EL (cell line): ENCODE data around the gene LMX1A.

Source experiments
- DNase-seq: peaks from one replicate; pipeline ENCODE4 v3.0.0-alpha.2; 2016

LMX1A gene

GRCh38 chr1:165317612-165318011 lies 38.9 kb downstream of the LMX1A start:
- DNase-seq: no peak

GRCh38 chr1:165316153-165316772 lies 40.3 kb downstream of the LMX1A start:
- no peak for DNase-seq

GRCh38 chr1:165315481-165315880 lies 41.0 kb downstream of the LMX1A start:
- no peak for DNase-seq

GRCh38 chr1:165313903-165314302 lies 42.6 kb downstream of the LMX1A start:
- no peak for DNase-seq

- DNase-seq: no peak
These were observed 43.9 kb downstream of the LMX1A start for GRCh38 chr1:165312591-165312990.

- no peak for DNase-seq
These were observed 49.7 kb downstream of the LMX1A start for GRCh38 chr1:165306543-165307434.

GRCh38 chr1:165303386-165303785 lies 53.1 kb downstream of the LMX1A start:
- DNase-seq: no peak

- DNase-seq: no peak
These were observed 56.1 kb downstream of the LMX1A start for GRCh38 chr1:165300400-165300903.

GRCh38 chr1:165298203-165298820 lies 58.2 kb downstream of the LMX1A start:
- DNase-seq: no peak

- no peak for DNase-seq
These were observed 60.3 kb downstream of the LMX1A start for GRCh38 chr1:165296205-165296604.

GRCh38 chr1:165290148-165290547 lies 66.4 kb downstream of the LMX1A start:
- DNase-seq: peak; percentile 1

GRCh38 chr1:165289556-165289955 lies 67.0 kb downstream of the LMX1A start:
- DNase-seq: no peak

GRCh38 chr1:165288350-165289120 lies 68.0 kb downstream of the LMX1A start:
- DNase-seq: no peak

- DNase-seq: no peak
These were observed 68.7 kb downstream of the LMX1A start for GRCh38 chr1:165287781-165288180.

- no peak for DNase-seq
These were observed 69.2 kb downstream of the LMX1A start for GRCh38 chr1:165287329-165287728.

GRCh38 chr1:165284454-165284853 lies 72.1 kb downstream of the LMX1A start:
- no peak for DNase-seq

GRCh38 chr1:165281207-165281901 lies 75.2 kb downstream of the LMX1A start:
- DNase-seq: no peak

GRCh38 chr1:165279882-165280281 lies 76.6 kb downstream of the LMX1A start:
- DNase-seq: no peak

GRCh38 chr1:165276314-165276713 lies 80.2 kb downstream of the LMX1A start:
- no peak for DNase-seq

- no peak for DNase-seq
These were observed 91.2 kb downstream of the LMX1A start for GRCh38 chr1:165265196-165265838.

- no peak for DNase-seq
These were observed 96.6 kb downstream of the LMX1A start for GRCh38 chr1:165259706-165260428.
